ENCODE data around the gene USP3. TPM values are rescaled to one million over a fixed set of nuclear protein-coding genes. Genes with fewer than 3 reads are reported as not detected.

Gene USP3
- total RNA-seq, 2 donors from 2014 or later, result 51.5 to 52.5 TPM

GRCh38 chr15:63597038-63597790 lies 92.8 kb downstream of the USP3 start, which contains the start of gene FBXL22:
Gene FBXL22 (plus strand): TSS chr15:63597387. CDS start chr15:63597393, 6 bp downstream.
- Histone ChIP-seq H3K9me3 (ENCODE audit: control insufficient read depth, low read length) (no peaks in the 10 kb centered on the region), H3K9ac (ENCODE audit: extremely low read depth, low read length, poor library complexity, severe bottlenecking) (no peak within 1 kb of the TSS), H3K36me3 (ENCODE audit: control insufficient read depth, insufficient read depth, low read length) (peaks cover 20% of the 10 kb centered on the region), H3K27me3 (ENCODE audit: control insufficient read depth, insufficient read depth, low read length, poor library complexity, severe bottlenecking) (peaks cover 5% of the 10 kb centered on the region), H3K4me3 (ENCODE audit: low read length) (no peak within 1 kb of the TSS), H3K27ac (ENCODE audit: low read depth, low read length) (peak within 1 kb of the TSS; percentile 21), H3K4me1 (ENCODE audit: control insufficient read depth, insufficient read depth, low read length) (peaks cover 11% of the 10 kb centered on the region)
- H3K27me3 Mint-ChIP-seq (ENCODE audit: insufficient read depth), result peaks cover 7% of the 10 kb centered on the region
- WGBS, 2 experiments (ENCODE audit: insufficient coverage in 1 of 2, insufficient read length in 1 of 2), result 89 to 92% methylated on average over 18 to 23 of the region's 23 CpGs
- H3K4me3 Mint-ChIP-seq, result no peak within 1 kb of the TSS
- peak within 1 kb of the TSS; percentile 71 for H3K27ac Mint-ChIP-seq
- peak; percentile 58 for DNase-seq
- no peak for TF ChIP-seq CTCF (conservative IDR thresholded peaks at IDR 0.05)
- H3K36me3 Mint-ChIP-seq (ENCODE audit: low read depth), result peaks cover 15% of the 10 kb centered on the region
- peaks cover 52% of the 10 kb centered on the region for H3K4me1 Mint-ChIP-seq
- H3K9me3 Mint-ChIP-seq, result no peaks in the 10 kb centered on the region

GRCh38 chr15:63597821-63598220 lies 93.4 kb downstream of the USP3 start:
- no peak for DNase-seq
- no peak overlapping the region for H3K27ac Mint-ChIP-seq
- no peak overlapping the region for H3K27ac ChIP-seq (ENCODE audit: low read depth, low read length)
- H3K27me3 Mint-ChIP-seq (ENCODE audit: insufficient read depth), result peaks cover 14% of the 10 kb centered on the region
- peaks cover 16% of the 10 kb centered on the region for H3K36me3 ChIP-seq (ENCODE audit: control insufficient read depth, insufficient read depth, low read length)
- H3K9ac ChIP-seq (ENCODE audit: extremely low read depth, low read length, poor library complexity, severe bottlenecking), result no peak overlapping the region
- no peaks in the 10 kb centered on the region for H3K9me3 Mint-ChIP-seq
- no peak overlapping the region for H3K4me3 Mint-ChIP-seq
- H3K4me3 ChIP-seq (ENCODE audit: low read length), result no peak overlapping the region
- peaks cover 11% of the 10 kb centered on the region for H3K27me3 ChIP-seq (ENCODE audit: control insufficient read depth, insufficient read depth, low read length, poor library complexity, severe bottlenecking)
- 95 to 98% methylated on average over 5 to 6 of the region's 6 CpGs for WGBS, 2 experiments (ENCODE audit: insufficient coverage in 1 of 2, insufficient read length in 1 of 2)
- H3K36me3 Mint-ChIP-seq (ENCODE audit: low read depth), result peaks cover 13% of the 10 kb centered on the region
- H3K9me3 ChIP-seq (ENCODE audit: control insufficient read depth, low read length), result no peaks in the 10 kb centered on the region
- H3K4me1 Mint-ChIP-seq, result peaks cover 54% of the 10 kb centered on the region
- peaks cover 11% of the 10 kb centered on the region for H3K4me1 ChIP-seq (ENCODE audit: control insufficient read depth, insufficient read depth, low read length)
- no peak for TF ChIP-seq CTCF (conservative IDR thresholded peaks at IDR 0.05)

GRCh38 chr15:63598473-63599400 lies 94.3 kb downstream of the USP3 start:
- no peak for DNase-seq
- Histone ChIP-seq H3K9me3 (ENCODE audit: control insufficient read depth, low read length) (no peaks in the 10 kb centered on the region), H3K4me3 (ENCODE audit: low read length) (no peak overlapping the region), H3K4me1 (ENCODE audit: control insufficient read depth, insufficient read depth, low read length) (peaks cover 11% of the 10 kb centered on the region), H3K27me3 (ENCODE audit: control insufficient read depth, insufficient read depth, low read length, poor library complexity, severe bottlenecking) (peaks cover 11% of the 10 kb centered on the region), H3K9ac (ENCODE audit: extremely low read depth, low read length, poor library complexity, severe bottlenecking) (no peak overlapping the region), H3K36me3 (ENCODE audit: control insufficient read depth, insufficient read depth, low read length) (peaks cover 7% of the 10 kb centered on the region), H3K27ac (ENCODE audit: low read depth, low read length) (no peak overlapping the region)
- WGBS, 2 experiments (ENCODE audit: insufficient coverage in 1 of 2, insufficient read length in 1 of 2), result 87 to 90% methylated on average over 10 to 12 of the region's 12 CpGs
- peaks cover 54% of the 10 kb centered on the region for H3K4me1 Mint-ChIP-seq
- H3K27ac Mint-ChIP-seq, result no peak overlapping the region
- H3K9me3 Mint-ChIP-seq, result no peaks in the 10 kb centered on the region
- H3K4me3 Mint-ChIP-seq, result no peak overlapping the region
- peaks cover 4% of the 10 kb centered on the region for H3K36me3 Mint-ChIP-seq (ENCODE audit: low read depth)
- TF ChIP-seq CTCF (conservative IDR thresholded peaks at IDR 0.05), result no peak
- H3K27me3 Mint-ChIP-seq (ENCODE audit: insufficient read depth), result peaks cover 16% of the 10 kb centered on the region
